MCF 10A (cell line): ENCODE data around the gene PCSK6. TPM values are rescaled to one million over a fixed set of nuclear protein-coding genes. Genes with fewer than 3 reads are reported as not detected.

Source experiments
- BruUV-seq: library from RNA; stranded (reverse); fragments of 400-500 nt; replicated peaks from 2 replicates; lab custom pipeline; 2021; lab: Mats Ljungman, UMichigan
- CTCF ChIA-PET: fragments of 300-600 bp; sonication (Branson Sonifier 250); formaldehyde crosslinking; extraction: SDS; loops from one replicate; lab custom pipeline; 2021; ENCODE audit warnings: antibody characterized with exemption, inconsistent platforms; lab: Yijun Ruan, JAX
- POLR2A ChIA-PET: fragments of 300-600, 350-650 bp; sonication (Branson Sonifier 250); formaldehyde crosslinking; extraction: SDS; loops from one replicate; lab custom pipeline; 2020; ENCODE audit warnings: antibody characterized with exemption, inconsistent platforms; lab: Yijun Ruan, JAX
- DNase-seq: peaks from one replicate; pipeline ENCODE4 v3.0.0-alpha.2; 2018; ENCODE audit not compliant: unreplicated experiment
- H3K27ac Mint-ChIP-seq: one replicate; pipeline ENCODE4 v1.8.0; 2022; ENCODE audit warnings: mild to moderate bottlenecking, low read depth, mixed read lengths; ENCODE audit not compliant: unreplicated experiment
- H3K27me3 Mint-ChIP-seq: one replicate; pipeline ENCODE4 v1.8.0; 2022; ENCODE audit warnings: mixed read lengths; ENCODE audit not compliant: insufficient read depth, unreplicated experiment
- H3K36me3 Mint-ChIP-seq: one replicate; pipeline ENCODE4 v1.8.0; 2022; ENCODE audit warnings: mild to moderate bottlenecking, moderate library complexity, mixed read lengths; ENCODE audit not compliant: insufficient read depth, unreplicated experiment
- H3K4me1 Mint-ChIP-seq: one replicate; pipeline ENCODE4 v1.8.0; 2022; ENCODE audit warnings: mixed read lengths; ENCODE audit not compliant: insufficient read depth, unreplicated experiment
- H3K4me3 Mint-ChIP-seq: one replicate; pipeline ENCODE4 v1.8.0; 2022; ENCODE audit warnings: mild to moderate bottlenecking, moderate library complexity, mixed read lengths; ENCODE audit not compliant: unreplicated experiment
- H3K9me3 Mint-ChIP-seq: one replicate; pipeline ENCODE4 v1.8.0; 2022; ENCODE audit warnings: mixed read lengths; ENCODE audit not compliant: unreplicated experiment
- intact Hi-C: fragments of 100-400 bp; cut with micrococcal nuclease; formaldehyde crosslinking; loops from 2 replicates; pipeline ENCODE4 v1.14.1; 2022
- total RNA-seq: library from RNA; stranded (reverse); gene quantifications from 2 replicates; pipeline ENCODE4 v1.2.3, GENCODE V29; 2022
- TF ChIP-seq, protein P1 (sequence below): fragments of 200-600 bp; IDR thresholded peaks from one replicate; pipeline ENCODE4 v1.8.0; 2022; ENCODE audit warnings: antibody characterized with exemption, mild to moderate bottlenecking; ENCODE audit not compliant: unreplicated experiment

The PCSK6 gene
- total RNA-seq, 1 experiment from 2014 or later, result 30.8 TPM

DNA sequence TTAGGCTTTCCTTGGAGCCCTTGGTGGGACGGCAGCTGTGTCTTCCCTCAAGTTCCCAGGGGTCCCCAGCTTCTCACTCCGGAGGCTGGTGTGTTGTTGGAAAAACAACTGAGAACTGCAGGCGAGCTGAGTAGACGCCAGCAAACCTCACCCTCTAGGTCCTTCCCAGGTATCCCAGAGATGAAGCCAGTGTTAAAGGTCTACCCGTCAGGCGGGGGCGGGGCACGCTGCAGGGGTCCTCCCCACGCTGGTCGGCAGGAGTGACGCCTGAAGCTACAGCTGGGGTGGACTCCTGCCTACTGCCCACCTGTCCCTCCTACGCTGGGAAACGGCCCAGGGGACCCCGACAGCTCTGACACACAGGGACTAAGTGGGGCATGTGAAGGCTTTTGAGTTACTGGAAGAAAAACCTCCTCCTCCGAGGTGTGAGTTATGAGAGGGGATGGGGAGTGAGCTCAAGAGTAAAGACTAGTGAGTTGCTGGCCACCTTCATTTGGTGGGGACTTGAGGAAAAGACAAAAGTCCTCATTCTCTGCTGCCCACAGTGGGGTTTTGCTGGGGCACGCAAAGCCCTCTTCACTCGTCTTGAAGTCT, 162.3 kb downstream of the PCSK6 start:
- Mint-ChIP-seq H3K4me1 (no peaks in the 10 kb centered on the region), H3K36me3 (peaks cover 3% of the 10 kb centered on the region), H3K27ac (no peak overlapping the region), H3K27me3 (no peaks in the 10 kb centered on the region), H3K4me3 (no peak overlapping the region), H3K9me3 (no peaks in the 10 kb centered on the region)
- TF ChIP-seq, protein P1, sequence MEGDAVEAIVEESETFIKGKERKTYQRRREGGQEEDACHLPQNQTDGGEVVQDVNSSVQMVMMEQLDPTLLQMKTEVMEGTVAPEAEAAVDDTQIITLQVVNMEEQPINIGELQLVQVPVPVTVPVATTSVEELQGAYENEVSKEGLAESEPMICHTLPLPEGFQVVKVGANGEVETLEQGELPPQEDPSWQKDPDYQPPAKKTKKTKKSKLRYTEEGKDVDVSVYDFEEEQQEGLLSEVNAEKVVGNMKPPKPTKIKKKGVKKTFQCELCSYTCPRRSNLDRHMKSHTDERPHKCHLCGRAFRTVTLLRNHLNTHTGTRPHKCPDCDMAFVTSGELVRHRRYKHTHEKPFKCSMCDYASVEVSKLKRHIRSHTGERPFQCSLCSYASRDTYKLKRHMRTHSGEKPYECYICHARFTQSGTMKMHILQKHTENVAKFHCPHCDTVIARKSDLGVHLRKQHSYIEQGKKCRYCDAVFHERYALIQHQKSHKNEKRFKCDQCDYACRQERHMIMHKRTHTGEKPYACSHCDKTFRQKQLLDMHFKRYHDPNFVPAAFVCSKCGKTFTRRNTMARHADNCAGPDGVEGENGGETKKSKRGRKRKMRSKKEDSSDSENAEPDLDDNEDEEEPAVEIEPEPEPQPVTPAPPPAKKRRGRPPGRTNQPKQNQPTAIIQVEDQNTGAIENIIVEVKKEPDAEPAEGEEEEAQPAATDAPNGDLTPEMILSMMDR, result no peak
- CTCF ChIA-PET, result interaction anchor here (0.8 kb wide), 1 partner anchor 51 kb away, joined by 3 read pairs; no protein-coding TSS in a partner anchor
- POLR2A ChIA-PET, result no interaction called here
- BruUV-seq, result no TSS peak
- no peak for DNase-seq
- intact Hi-C loops, result no loop called here

DNA sequence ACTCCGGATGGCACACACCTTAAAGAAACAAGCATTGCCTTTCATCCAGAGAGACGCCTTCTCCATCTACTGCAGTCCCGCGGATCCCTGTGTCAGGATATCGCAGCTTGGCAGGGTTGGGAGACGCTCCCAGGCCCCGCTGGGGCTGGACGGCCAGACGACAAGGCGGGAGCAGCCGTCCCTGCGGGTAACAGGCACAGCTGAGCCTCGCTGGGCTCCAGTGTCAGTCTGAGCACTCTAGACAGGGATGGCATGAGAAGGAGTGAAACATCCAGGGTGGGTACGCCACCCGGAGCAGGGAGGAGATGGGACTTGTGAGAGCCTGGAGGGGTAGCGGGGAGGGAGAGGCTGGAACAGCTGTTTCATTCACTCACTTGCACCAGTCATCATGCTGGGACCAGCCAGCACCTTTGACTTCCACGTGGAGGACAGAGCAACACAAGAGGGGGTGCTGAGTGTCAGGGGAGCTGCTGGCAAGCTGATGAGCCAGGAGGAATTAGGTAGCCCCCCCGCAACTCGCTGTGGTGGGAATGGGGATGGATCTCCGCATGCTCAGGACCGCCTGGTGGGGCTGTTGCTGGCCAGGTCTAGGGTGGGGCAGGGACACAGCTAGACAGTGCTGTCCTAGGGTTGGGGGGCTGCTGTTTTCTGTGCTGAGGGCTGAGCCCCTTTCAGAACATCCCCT, 162.9 kb downstream of the PCSK6 start:
- peaks cover 5% of the 10 kb centered on the region for H3K36me3 Mint-ChIP-seq
- H3K27ac Mint-ChIP-seq, result no peak overlapping the region
- H3K27me3 Mint-ChIP-seq, result no peaks in the 10 kb centered on the region
- no peak for DNase-seq
- intact Hi-C loops, result no loop called here
- no peaks in the 10 kb centered on the region for H3K4me1 Mint-ChIP-seq
- TF ChIP-seq, protein P1, result no peak
- ChIA-PET POLR2A (no interaction called here), CTCF (interaction anchor here (0.8 kb wide), 1 partner anchor 51 kb away, joined by 3 read pairs; no protein-coding TSS in a partner anchor)
- H3K4me3 Mint-ChIP-seq, result no peak overlapping the region
- H3K9me3 Mint-ChIP-seq, result no peaks in the 10 kb centered on the region
- no TSS peak for BruUV-seq

DNA sequence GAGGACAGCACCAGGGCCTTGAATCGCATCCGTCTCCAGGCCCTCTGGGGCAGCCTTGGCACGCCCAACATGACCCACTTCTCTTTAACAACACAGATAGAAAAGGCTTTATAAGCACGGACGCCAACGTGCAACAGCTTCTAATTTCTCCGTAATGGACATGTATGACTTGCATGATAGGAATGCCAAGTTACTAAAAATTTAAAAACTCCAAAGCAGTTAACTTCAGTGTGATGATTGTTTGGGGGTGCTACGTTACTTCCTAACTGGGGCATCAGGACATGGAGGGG, 163.5 kb downstream of the PCSK6 start:
- H3K4me1 Mint-ChIP-seq, result no peaks in the 10 kb centered on the region
- TF ChIP-seq, protein P1, result no peak
- ChIA-PET POLR2A (no interaction called here), CTCF (no interaction called here)
- peaks cover 10% of the 10 kb centered on the region for H3K36me3 Mint-ChIP-seq
- no peak for DNase-seq
- intact Hi-C loops, result no loop called here
- H3K27ac Mint-ChIP-seq, result no peak overlapping the region
- H3K27me3 Mint-ChIP-seq, result no peaks in the 10 kb centered on the region
- no peaks in the 10 kb centered on the region for H3K9me3 Mint-ChIP-seq
- no peak overlapping the region for H3K4me3 Mint-ChIP-seq
- BruUV-seq, result no TSS peak

DNA sequence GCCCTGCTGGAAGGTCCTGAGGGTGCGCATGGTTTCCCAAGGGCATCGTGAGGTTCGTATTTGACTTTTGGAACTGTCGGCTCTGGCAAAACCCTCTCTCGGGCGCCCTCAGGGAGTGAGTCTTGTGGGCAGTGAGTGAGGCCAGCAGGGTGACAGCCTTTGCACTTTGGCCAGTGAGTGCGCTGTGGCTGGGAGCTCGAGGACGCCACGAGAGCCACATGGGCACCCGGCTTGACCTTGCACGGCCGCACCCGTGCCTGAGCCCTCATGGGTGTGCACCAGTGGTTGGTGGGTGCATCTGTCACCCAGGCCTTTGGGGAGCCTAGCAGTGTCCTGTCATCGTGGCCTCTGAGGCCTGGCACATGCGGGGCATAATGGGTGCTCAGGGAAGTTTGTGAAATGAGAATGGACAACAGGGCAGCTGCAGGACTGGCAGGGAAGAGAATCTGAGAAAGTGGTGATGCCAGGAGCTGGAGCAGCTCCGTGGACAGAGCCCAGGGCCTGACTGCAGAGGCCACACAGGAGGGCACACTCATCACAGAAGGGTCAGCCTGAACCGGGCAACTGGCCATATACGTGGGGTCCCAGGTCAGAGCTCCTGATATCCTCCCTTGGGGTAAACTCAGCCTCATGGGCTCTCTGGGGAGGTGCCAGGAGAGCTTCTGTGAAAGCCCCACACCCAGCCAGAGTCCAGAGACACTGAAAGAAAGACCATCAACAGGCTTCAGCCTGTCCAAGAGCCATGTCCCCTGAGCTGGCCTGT, 164.1 kb downstream of the PCSK6 start:
- ChIA-PET CTCF (interaction anchor here (0.8 kb wide), 1 partner anchor 316 kb away, joined by 4 read pairs; no protein-coding TSS in a partner anchor), POLR2A (no interaction called here)
- intact Hi-C loops, result loop anchor here (1.0 kb wide), 1 partner anchor 47 kb away; no protein-coding TSS in a partner anchor
- no TSS peak for BruUV-seq
- DNase-seq, result no peak
- H3K4me3 Mint-ChIP-seq, result no peak overlapping the region
- no peaks in the 10 kb centered on the region for H3K27me3 Mint-ChIP-seq
- H3K36me3 Mint-ChIP-seq, result peaks cover 11% of the 10 kb centered on the region
- TF ChIP-seq, protein P1, result no peak
- no peaks in the 10 kb centered on the region for H3K9me3 Mint-ChIP-seq
- no peaks in the 10 kb centered on the region for H3K4me1 Mint-ChIP-seq
- H3K27ac Mint-ChIP-seq, result no peak overlapping the region
